Measurements from ENCODE around the gene ARHGEF28.

The ARHGEF28 gene

DNA sequence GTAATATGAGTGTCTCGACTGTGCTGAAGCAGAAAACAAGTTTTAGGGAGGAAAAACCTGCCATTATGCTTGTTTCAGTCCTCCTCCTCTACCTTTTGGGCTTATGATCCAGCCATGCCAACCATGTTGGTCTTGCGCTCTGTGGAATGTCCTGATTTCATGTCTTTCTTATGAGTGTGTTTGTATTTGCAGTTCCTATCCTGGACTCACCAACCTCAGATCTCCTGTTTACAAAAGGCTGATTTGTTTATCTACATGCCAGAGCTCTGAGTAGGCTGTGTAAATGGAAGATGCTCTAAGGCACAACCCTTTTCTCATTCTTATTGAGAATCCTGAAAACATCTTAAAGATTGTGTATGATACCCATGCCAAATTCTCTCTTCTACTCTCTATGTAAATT lies 138.6 kb downstream of the ARHGEF28 start:
- Mint-ChIP-seq H3K4me3 (no peak overlapping the region), H3K9me3 (peaks cover 7% of the 10 kb centered on the region), H3K27ac (no peak overlapping the region), H3K36me3 (no peaks in the 10 kb centered on the region), H3K27me3 (peaks cover 1% of the 10 kb centered on the region), H3K4me1 (no peaks in the 10 kb centered on the region)
- ATAC-seq (ENCODE audit: low read depth), result no peak
- no peak for DNase-seq (ENCODE audit: low spot score in 2 of 2)

DNA sequence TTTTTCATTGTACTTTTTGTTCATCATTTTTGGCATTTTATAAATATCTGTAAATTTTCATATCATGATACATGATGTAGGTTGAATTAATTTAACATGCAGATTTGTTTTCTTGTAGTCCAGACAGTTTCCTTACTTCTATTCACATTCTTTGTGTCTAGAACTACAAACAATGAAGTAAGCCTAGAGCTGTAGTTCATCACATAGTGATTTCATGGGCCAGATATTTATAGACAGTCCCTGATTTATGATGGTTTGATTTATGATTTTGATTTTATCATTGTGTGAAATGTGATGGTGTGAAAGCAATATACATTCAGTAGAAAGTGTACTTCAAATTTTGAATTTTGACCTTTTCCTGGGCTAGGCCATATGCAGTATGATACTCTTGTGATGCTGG lies 139.0 kb downstream of the ARHGEF28 start:
- Mint-ChIP-seq H3K4me1 (no peaks in the 10 kb centered on the region), H3K36me3 (no peaks in the 10 kb centered on the region), H3K27me3 (peaks cover 1% of the 10 kb centered on the region), H3K9me3 (peaks cover 7% of the 10 kb centered on the region), H3K27ac (no peak overlapping the region), H3K4me3 (no peak overlapping the region)
- DNase-seq (ENCODE audit: low spot score in 2 of 2) (no peak), ATAC-seq (ENCODE audit: low read depth) (no peak)

GRCh38 chr5:73766902-73767301 lies 140.9 kb downstream of the ARHGEF28 start:
- Mint-ChIP-seq H3K9me3 (peaks cover 7% of the 10 kb centered on the region), H3K4me3 (no peak overlapping the region), H3K27ac (no peak overlapping the region), H3K4me1 (no peaks in the 10 kb centered on the region), H3K27me3 (no peaks in the 10 kb centered on the region), H3K36me3 (no peaks in the 10 kb centered on the region)
- ATAC-seq (ENCODE audit: low read depth) (no peak), DNase-seq (ENCODE audit: low spot score in 2 of 2) (no peak)

DNA sequence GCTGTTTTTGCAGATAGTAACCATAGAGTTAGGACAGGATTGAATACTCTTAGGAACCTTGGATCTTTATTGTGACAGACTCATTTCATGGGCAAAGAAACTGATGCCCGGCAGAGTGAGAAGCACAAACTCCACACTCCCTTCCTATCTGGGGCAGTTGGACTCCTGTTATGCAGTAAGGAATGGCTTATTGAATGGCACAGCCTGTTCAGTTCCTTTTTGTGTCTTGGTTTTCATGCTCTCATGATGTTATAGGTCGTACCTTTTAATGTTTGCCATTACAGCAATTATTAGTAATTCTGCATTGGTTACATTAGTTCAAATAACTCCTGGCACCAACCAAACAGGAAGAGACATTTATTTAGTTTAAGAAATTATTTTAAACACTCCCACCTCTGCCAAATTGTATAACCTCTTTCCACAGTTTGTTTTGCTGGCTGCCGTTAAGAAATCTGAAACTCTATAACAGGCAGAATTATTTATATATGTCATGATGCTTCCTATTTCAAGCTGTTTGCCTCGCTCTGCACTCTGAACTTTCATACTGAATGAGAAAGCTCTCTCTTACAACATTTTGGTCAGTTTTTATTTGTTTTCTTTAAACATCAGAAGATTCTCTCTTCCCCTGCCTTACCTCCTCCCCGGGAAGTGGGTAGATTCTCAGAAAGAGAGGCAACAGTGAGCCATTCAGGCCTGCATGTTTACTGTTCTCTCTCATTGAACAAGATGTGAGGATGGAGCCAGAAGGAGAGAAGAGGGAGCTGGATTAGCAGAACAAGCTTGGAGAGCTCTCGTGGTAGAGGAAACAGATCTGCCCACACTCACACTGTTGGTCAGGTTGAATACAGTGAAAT lies 144.4 kb downstream of the ARHGEF28 start:
- ATAC-seq (ENCODE audit: low read depth) (no peak), DNase-seq (ENCODE audit: low spot score in 2 of 2) (no peak)
- Mint-ChIP-seq H3K27ac (no peak overlapping the region), H3K4me3 (no peak overlapping the region), H3K4me1 (no peaks in the 10 kb centered on the region), H3K27me3 (peaks cover 2% of the 10 kb centered on the region), H3K36me3 (no peaks in the 10 kb centered on the region), H3K9me3 (peaks cover 7% of the 10 kb centered on the region)

DNA sequence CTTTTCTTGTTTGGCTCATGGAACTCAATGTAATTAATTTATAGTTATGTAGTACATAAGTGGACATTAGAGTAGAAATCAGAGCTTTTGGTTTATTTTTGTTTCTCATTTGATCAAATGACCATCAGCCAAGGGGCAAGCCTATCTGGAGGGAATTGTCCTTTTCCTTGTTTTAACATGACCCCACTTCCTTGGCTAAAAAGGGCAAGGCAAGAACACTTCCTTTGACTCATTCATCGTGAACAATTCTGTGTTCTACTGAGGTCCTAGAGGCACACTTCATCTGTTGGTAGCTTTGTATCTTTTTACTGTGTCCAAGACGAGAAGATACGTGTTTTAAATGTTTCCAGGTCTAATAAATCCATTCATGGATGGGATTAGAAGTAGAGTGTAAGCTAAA lies 148.9 kb downstream of the ARHGEF28 start:
- ATAC-seq (ENCODE audit: low read depth) (no peak), DNase-seq (ENCODE audit: low spot score in 2 of 2) (no peak)
- Mint-ChIP-seq H3K4me3 (no peak overlapping the region), H3K27me3 (peaks cover 2% of the 10 kb centered on the region), H3K9me3 (no peaks in the 10 kb centered on the region), H3K36me3 (no peaks in the 10 kb centered on the region), H3K27ac (no peak overlapping the region), H3K4me1 (no peaks in the 10 kb centered on the region)

DNA sequence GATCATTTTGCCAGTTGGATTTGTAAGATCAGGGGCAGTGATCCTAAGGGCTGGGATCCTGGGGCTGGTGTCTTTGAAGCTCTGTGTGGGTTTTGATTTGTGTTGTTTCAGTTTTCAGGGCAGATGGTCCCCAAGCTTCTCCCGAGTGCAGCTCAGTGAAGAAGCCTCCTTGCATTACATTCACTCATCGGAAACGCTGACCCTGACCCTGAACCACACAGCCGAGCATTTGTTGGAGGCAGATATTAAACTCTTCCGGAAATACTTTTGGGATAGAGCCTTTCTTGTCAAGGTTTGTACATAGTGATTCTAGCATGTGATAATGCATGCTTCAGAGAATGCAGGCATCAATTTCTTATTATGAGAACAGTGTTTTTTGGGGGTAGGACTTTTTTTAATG lies 150.4 kb downstream of the ARHGEF28 start:
- DNase-seq (ENCODE audit: low spot score in 2 of 2) (no peak), ATAC-seq (ENCODE audit: low read depth) (no peak)
- Mint-ChIP-seq H3K27ac (no peak overlapping the region), H3K27me3 (peaks cover 2% of the 10 kb centered on the region), H3K36me3 (no peaks in the 10 kb centered on the region), H3K4me1 (no peaks in the 10 kb centered on the region), H3K9me3 (no peaks in the 10 kb centered on the region), H3K4me3 (no peak overlapping the region)

- Mint-ChIP-seq H3K27ac (no peak overlapping the region), H3K27me3 (peaks cover 2% of the 10 kb centered on the region), H3K36me3 (no peaks in the 10 kb centered on the region), H3K4me1 (no peaks in the 10 kb centered on the region), H3K4me3 (no peak overlapping the region), H3K9me3 (no peaks in the 10 kb centered on the region)
- DNase-seq (ENCODE audit: low spot score in 2 of 2) (no peak), ATAC-seq (ENCODE audit: low read depth) (no peak)
Measured at GRCh38 chr5:73777192-73777591, 151.2 kb downstream of the ARHGEF28 start.

- Mint-ChIP-seq H3K4me3 (no peak overlapping the region), H3K36me3 (no peaks in the 10 kb centered on the region), H3K27ac (no peak overlapping the region), H3K4me1 (no peaks in the 10 kb centered on the region), H3K9me3 (no peaks in the 10 kb centered on the region), H3K27me3 (peaks cover 4% of the 10 kb centered on the region)
- DNase-seq (ENCODE audit: low spot score in 2 of 2) (no peak), ATAC-seq (ENCODE audit: low read depth) (no peak)
Measured at GRCh38 chr5:73780302-73781080, 154.5 kb downstream of the ARHGEF28 start.

DNA sequence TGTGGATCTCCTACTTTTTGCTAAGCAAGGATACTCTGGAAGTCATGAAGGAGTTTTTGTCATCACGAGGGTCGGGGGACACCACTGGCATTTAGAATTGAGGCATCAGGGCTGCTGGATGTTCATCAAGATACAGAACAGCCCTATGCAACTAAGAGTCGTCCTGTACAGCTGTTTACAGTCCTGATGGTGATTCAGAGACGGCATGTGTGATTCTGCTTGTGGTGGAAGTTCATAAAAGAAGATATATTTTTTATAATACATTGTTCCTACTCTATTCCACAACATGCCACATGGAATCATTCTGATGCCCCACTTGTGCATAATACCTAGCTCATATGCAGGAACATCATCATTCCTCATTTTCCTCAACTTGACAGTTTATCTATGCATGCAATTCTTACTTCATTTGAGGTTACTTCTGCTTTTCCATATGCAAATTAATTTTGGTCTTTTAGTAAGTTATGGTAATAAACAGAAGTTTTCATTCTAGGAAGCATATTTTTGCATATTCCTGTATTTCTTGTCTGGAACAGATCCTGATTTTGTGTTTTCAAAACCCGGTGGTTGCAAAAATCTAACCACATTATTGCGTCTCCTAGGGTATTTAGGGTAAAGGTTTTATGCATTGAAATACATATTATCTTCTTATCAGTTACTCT lies 155.2 kb downstream of the ARHGEF28 start:
- no peak for DNase-seq (ENCODE audit: low spot score in 2 of 2)
- no peaks in the 10 kb centered on the region for H3K4me1 Mint-ChIP-seq
- no peak overlapping the region for H3K27ac Mint-ChIP-seq
- H3K9me3 Mint-ChIP-seq, result no peaks in the 10 kb centered on the region
- no peak for ATAC-seq (ENCODE audit: low read depth)
- H3K36me3 Mint-ChIP-seq, result no peaks in the 10 kb centered on the region
- peaks cover 7% of the 10 kb centered on the region for H3K27me3 Mint-ChIP-seq
- no peak overlapping the region for H3K4me3 Mint-ChIP-seq

DNA sequence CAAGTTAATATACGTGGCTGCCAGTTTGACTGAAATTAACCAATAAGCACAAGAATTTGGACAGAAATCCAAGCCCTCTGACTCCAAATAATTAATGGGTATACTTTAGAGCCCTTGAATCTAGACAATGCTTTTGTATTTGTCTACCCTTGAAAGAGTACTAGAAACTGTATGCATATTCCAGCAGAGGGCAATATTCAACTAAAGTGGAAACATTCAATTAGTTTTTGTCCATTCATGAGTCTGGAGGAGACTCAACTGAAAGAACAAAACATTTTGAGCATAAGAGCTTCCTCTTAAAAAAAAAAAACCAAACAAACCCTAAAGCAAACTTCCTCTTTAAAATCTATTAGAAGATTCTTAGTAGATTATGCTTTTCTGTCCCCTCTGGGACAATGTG lies 157.8 kb downstream of the ARHGEF28 start:
- DNase-seq (ENCODE audit: low spot score in 2 of 2) (no peak), ATAC-seq (ENCODE audit: low read depth) (no peak)
- H3K4me3 Mint-ChIP-seq, result no peak overlapping the region
- H3K4me1 Mint-ChIP-seq, result no peaks in the 10 kb centered on the region
- no peak overlapping the region for H3K27ac Mint-ChIP-seq
- peaks cover 7% of the 10 kb centered on the region for H3K27me3 Mint-ChIP-seq
- H3K9me3 Mint-ChIP-seq, result no peaks in the 10 kb centered on the region
- no peaks in the 10 kb centered on the region for H3K36me3 Mint-ChIP-seq

DNA sequence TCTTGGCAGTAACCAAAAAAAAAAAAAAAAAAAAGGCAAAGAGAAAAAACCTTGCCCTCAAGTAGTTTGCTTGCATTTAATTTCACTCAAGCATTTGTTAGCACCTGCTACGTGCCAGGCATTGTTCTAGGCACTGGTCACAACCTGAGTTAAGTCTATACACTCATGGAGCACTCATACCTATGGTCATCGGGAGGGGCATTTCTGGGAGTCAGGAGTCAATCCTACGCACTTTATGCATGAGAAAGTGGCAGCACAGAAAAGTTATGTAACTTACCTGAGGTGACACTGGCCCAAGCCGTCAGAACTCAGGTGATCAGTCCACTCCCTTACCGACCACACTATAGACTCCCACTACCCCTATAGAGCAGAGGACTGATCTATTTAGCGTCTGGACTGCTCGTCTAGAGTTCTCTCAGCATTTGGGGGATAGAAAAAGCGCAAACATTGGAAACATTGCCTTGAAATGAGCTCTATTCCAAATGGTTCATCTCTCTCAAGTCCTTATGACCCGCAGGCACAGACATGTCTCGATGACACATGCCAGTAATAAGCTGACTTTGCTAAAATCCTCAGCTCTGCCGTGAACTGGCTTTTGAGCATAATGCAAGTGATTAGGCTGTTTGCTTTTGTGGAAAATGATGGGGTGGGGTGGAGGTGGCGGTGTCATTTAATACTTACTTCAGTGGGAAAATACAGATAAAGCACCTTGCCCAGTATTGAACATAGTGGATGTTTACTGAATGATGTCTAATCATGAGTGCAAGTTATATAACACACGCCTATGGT lies 160.2 kb downstream of the ARHGEF28 start:
- Mint-ChIP-seq H3K4me3 (no peak overlapping the region), H3K27me3 (peaks cover 9% of the 10 kb centered on the region), H3K27ac (no peak overlapping the region), H3K4me1 (no peaks in the 10 kb centered on the region), H3K36me3 (no peaks in the 10 kb centered on the region), H3K9me3 (no peaks in the 10 kb centered on the region)
- DNase-seq (ENCODE audit: low spot score in 2 of 2) (no peak), ATAC-seq (ENCODE audit: low read depth) (no peak)

DNA sequence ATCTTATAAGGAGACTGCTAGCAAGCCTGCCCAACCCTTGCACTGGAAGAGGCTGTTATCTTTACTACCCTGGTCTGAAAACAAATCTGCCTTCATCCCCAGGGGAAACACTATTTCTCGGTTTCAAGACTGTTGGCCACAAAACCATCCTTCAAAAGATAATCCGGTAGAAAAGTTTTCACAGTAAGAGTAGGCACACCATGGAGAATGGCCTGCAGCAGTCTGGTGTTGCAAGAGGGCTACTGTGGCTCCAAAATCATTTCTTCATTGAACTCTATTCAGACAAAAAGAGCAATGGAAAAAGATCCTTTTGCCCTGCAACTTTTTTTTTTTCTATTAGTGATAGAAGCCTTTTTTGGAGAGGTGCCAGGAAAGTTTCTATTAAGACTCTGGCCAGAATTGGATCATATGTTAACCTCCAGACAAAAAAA lies 163.9 kb downstream of the ARHGEF28 start:
- H3K9me3 Mint-ChIP-seq, result no peaks in the 10 kb centered on the region
- H3K4me3 Mint-ChIP-seq, result no peak overlapping the region
- no peaks in the 10 kb centered on the region for H3K36me3 Mint-ChIP-seq
- ATAC-seq (ENCODE audit: low read depth) (no peak), DNase-seq (ENCODE audit: low spot score in 2 of 2) (no peak)
- H3K27me3 Mint-ChIP-seq, result peaks cover 9% of the 10 kb centered on the region
- no peak overlapping the region for H3K27ac Mint-ChIP-seq
- no peaks in the 10 kb centered on the region for H3K4me1 Mint-ChIP-seq

- no peaks in the 10 kb centered on the region for H3K36me3 Mint-ChIP-seq
- no peaks in the 10 kb centered on the region for H3K9me3 Mint-ChIP-seq
- DNase-seq (ENCODE audit: low spot score in 2 of 2) (no peak), ATAC-seq (ENCODE audit: low read depth) (no peak)
- H3K27me3 Mint-ChIP-seq, result peaks cover 10% of the 10 kb centered on the region
- no peak overlapping the region for H3K27ac Mint-ChIP-seq
- H3K4me3 Mint-ChIP-seq, result no peak overlapping the region
- no peaks in the 10 kb centered on the region for H3K4me1 Mint-ChIP-seq
Measured at GRCh38 chr5:73791389-73791788, 165.4 kb downstream of the ARHGEF28 start.

Measured in memory B cell (primary cell).